ENCODE measurements around the gene TCEANC.
"Not testable (repeated sequence)": the region's sequence is repeated elsewhere in the genome, so short reads cannot be mapped to it uniquely, and the experiment has no call there.

Gene TCEANC

DNA sequence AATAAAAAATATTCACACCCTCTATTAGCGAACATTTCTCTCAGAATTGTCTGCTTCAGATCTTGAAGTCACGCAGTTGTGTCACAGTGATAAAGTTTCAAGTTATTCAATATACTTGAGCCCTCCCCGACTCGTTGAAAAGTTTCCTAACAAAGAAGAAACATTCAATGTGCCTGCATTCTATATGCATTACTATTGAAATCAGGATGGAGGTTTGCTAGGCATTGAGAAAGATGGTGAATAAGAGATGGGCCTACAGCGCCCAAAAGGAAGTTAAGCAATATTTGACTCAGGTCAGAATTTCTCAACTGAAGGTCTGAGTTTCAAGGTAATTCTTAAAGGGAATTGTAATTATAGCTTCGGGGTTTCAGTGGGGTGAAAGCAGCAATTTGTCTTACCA is 6.1 kb downstream of the TCEANC start:
- no peak for DNase-seq

DNA sequence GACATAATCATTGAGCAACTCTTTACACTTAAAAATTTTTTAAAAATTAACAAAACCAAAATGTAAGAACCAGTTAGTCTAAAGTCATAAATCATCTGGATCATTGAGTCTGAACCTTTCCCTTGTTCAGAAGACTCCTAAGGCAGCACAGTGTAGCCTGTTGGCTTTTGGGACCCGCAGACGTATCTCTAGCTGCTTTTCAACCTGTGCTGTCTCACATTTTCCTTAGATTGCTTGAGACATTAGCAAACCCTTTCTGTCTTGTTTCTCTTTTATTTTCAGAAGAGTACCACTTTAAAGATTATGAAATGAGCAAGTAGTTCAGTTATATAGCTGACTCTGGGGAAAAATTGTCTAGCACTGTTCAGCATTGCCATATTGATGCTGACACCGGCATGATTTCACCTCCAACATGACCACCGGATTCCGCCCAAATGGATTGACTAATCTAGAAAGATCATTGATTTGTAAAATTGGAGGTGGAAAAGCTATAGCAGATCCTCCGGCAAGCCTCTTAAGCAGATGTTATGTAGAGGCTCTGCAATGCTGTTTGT is 8.9 kb downstream of the TCEANC start:
- DNase-seq, result no peak

DNA sequence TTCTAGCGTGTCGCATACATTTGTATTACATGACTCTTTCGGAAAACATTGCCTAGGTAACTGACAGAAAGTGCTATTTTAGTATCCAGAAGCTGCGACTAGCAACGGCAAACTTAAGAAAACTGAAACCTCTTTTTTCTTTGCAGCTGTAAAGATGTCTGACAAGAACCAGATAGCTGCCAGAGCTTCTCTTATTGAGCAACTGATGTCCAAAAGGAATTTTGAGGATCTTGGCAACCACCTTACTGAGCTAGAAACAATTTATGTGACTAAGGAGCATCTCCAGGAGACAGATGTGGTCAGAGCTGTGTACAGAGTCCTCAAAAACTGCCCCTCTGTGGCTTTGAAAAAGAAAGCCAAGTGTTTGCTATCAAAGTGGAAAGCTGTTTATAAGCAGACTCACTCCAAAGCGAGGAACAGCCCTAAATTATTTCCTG is 9.4 kb downstream of the TCEANC start:
- DNase-seq, result no peak

DNA sequence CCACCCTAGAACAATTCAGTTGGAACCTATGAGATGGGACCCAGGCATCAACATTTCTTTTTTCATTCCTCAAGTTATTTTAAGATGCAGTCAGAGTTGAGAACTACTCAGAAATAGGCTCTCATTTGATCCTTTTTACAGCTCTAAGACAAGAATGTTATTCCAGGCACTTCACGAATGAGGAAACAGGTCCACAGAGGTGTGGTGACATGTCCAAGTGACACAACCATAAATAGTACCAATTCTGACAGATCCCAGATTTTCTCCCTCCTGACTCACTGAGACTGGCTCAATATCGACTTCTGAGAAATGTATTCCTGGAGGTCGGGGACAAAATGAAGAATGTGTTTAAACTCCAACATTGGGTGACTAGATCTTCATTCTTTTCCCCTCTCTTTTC is 11.1 kb downstream of the TCEANC start:
- DNase-seq, result no peak

DNA sequence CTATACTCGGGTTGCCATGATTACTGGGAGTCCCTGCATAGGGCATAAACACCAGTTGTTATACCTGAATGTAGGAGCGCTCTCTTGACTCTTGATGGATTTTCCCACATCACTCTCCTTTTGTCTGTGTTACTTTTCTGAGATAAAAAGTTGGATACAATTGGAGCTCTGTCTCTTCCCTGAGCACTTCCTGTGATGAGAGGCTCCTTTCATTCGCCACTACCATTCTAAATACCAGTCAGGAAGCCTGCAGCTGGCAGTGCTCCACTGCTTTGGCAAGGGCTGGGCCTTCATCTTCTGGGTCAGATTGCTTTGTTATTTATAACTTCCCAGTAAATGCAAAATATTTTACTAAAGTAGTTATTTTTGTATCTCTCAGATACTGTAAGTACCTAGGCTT is 13.9 kb downstream of the TCEANC start:
- DNase-seq, result peak; percentile 24

DNA sequence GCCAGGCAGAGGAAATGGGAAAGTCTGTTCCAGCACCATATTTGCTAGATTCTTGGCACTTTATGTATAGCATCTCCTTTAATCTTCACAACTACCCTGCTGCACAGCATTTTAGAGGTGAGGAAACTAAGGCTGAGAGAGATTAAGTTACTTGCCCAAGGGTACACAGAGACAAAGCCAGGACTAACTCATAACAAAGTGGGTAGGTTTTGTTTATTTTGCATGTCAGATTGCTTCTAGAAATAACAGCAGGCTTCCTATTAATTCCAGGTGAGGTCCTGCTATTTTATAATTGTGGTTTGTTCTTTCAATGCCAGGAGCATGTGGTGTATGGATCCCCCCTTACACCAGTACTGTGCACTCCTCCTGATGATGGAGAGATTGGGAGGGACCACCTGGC is 15.0 kb downstream of the TCEANC start:
- DNase-seq, result no peak

DNA sequence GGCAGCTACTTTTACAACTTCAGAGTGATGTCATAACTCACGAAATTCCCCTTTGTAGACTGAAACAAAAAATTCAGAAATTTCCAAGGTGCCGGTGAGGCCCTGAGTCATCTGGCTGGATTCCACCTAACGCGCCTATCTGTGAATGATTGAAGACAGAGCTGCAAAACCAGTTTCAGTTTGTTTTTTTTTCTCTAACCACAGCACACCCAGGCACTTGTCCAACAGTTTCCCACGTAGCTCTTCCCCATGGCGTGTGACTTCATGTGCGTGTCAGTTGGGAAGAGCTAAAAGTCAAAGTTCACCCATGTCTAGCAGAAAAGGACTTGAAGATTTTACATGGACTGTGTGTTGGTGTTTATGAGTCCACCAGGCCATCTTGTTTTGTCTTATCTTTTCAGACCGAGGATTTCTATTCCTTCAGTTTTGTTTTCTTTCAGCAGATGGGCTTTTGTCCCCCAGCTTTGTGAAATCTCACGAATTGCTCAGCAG is 16.4 kb downstream of the TCEANC start:
- no peak for DNase-seq

DNA sequence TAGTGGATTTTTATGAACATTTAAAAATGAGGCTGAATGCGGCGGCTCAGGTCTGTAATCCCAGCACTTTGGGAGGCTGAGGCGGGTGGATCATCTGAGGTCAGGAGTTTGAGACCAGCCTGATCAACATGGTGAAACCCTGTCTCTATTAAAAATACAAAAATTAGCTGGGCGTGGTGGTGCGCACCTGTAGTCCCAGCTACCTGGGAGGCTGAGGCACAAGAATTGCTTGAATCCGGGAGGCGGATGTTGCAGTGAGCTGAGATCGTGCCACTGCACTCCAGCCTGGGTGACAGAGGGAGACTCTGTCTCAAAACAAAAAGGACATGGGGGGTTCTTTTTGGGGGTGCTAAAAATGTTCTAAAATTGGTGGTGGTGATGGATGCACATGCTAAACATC is 16.8 kb downstream of the TCEANC start:
- not testable (repeated sequence) for DNase-seq

DNA sequence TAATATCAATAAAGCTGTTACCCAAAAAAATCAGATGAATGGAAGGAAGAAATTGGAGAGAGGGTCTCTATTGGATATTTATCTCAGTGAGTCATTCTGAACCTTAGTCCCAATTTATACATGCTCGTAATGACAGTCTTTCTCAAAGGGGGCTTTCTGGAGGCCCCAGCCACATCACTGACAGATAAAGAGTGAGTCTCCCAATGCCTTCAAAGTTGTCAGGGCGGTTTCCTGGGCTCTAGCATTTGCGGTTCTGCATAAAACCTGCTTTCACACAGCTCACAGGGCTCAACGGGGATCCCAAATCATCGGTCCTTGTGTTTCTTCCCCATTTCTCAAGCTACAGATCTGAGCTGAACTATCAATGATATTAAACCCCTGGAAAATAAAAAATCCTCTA is 17.3 kb downstream of the TCEANC start:
- no peak for DNase-seq

DNA sequence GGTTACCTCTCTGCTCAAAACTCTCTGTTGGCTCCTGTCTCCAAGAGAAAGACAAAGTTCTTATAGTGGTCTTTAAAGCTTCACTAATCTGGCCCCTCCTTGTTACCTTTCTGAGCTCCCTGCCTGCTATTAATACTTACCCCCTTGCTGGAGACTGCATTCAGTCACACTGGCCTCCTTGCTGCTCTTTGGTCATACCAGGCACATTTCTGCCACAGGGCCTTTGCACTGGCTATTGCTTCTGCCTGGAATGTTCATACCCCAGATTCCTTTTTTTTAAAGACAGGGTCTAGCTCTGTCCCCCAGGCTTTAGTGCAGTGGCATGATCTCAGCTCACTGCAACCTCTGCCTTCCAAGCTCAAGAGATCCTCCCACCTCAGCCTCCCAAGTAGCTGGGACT is 20.1 kb downstream of the TCEANC start:
- no peak for DNase-seq

DNA sequence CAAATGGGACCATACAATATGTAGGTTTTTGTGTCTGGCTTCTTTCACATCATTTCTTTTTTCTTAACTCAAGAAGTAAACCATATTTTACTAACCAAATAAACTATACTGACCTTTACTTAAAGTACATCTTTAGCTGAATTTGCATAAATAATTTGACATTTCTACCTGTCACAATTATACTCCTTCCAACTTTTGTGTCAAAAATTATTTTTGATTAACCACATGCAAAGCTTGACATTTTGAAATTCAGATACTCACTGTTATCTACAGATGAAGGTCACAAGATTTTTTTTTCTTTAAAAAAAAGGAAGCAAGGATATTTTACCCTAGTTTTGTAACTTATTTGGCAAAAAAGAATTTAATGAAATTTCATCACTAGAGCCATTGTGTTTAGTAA is 23.9 kb downstream of the TCEANC start:
- DNase-seq, result no peak

DNA sequence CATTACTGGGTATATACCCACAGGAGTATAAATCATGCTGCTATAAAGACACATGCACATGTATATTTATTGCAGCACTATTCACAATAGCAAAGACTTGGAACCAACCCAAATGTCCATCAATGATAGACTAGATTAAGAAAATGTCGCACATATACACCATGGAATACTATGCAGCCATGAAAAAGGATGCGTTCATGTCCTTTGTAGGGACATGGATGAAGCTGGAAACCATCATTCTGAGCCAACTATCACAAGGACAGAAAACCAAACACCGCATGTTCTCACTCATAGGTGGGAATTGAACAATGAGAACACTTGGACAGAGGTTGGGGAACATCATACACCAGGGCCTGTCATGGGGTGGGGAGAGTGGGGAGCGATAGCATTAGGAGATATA is 26.8 kb downstream of the TCEANC start:
- DNase-seq, result not testable (repeated sequence)

DNA sequence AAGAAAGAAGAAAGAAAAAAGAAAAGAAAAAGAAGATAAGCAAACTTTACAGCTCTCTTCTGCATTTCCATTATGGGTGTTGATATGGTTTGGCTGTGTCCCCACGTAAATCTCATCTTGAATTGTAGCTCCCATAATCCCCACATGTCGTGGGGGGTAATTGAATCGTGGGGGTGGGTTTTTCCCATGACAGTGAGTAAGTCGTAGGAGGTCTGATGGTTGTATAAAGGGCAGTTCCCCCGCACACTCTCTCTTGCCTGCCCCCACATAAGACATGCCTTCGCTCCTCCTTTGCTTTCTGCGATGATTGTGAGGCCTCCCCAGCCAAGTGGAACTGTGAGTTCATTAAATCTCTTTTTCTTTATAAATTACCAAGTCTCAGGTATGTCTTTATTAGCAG is 28.7 kb downstream of the TCEANC start:
- DNase-seq, result no peak

DNA sequence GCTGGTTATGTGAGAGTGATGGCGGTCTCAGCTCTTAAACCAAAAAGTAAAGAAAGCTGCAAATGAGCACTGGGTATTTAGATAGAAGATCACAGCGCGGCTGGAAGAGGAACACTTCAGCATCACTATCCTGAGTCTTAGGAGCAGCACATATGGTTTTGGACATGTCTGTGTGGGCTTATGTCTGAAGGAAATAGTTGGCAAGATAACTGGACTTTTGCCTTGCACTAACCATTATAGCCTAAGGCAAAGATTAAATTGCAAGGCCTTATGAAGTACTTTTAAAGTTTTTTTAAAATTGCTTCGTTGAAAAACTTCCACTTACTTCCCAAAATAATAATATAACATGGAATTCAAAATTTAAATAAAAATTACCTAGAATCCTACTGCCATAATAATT is 31.4 kb downstream of the TCEANC start:
- DNase-seq, result no peak

DNA sequence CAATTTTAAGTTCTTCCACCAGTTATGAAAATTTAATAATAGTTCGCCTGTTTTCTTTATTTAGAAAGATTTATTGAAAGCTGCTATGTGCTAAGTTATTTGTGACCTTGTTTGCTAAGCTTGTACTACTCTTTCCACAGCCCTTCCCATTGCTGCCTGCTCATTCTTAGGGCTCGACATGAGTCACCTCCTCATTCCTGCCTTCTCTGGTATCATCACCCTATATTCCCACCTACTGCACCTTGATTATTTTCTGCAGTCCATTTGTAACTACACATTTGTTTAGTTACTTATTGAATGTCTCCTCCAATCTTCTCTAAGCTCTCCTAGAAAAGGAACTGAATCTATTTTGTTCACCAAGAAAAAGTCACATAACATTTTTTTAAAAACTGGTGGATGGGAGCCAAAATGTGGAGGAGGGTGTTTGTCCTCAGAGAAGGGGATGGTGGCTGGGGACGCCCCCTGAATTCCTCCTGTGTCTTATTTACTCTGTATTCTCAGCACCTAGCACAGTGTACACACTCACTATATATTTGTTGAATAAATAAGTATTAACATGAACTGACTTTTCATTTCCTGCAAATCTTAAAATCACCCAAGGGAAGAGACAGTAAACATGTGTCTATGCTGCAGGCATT is 32.3 kb downstream of the TCEANC start:
- no peak for DNase-seq

DNA sequence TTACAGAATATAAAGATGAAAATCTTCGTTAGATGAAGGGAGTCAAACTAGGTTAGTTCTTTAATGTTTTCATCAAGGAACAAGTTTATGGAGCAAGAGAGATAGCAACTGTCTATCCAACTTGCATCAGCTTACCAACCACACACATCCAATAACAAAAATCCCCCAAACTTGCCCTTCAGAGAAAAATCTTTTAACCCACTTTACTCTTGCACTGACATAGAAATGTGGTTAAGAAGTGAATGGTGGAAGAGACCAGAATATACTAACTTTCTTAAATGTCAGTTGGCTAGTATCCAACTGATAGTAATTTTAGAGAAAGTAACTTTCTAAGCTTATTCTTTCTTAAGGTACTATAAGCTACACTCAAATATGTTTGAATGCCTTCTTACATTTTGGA is 34.3 kb downstream of the TCEANC start:
- DNase-seq, result no peak

DNA sequence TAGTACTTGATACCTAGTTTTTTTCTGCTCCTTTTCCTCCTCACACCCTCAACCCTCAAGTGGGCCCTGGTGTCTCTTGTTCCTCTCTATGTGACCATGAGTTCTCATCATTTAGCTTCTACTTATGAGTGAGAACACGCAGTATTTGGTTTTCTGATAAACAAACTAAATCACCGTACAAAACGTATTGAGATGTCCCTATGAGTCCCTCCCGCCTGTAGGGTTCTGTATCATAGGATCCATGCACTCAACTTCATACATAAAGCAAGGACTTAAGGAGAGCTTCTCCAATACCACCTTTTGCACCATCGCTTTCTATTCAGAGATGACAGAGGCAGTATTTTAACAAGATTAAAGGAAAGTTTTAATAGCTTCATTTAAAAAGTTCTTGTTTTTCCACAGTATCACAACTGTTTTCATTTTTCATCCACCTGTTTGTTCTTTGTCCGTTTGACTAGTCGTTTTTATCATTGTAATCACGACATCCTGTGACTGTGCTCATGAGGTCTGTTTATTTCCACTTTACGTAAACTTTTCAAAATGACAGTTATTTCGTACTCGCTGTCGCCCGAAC is 35.5 kb downstream of the TCEANC start:
- DNase-seq, result no peak

DNA sequence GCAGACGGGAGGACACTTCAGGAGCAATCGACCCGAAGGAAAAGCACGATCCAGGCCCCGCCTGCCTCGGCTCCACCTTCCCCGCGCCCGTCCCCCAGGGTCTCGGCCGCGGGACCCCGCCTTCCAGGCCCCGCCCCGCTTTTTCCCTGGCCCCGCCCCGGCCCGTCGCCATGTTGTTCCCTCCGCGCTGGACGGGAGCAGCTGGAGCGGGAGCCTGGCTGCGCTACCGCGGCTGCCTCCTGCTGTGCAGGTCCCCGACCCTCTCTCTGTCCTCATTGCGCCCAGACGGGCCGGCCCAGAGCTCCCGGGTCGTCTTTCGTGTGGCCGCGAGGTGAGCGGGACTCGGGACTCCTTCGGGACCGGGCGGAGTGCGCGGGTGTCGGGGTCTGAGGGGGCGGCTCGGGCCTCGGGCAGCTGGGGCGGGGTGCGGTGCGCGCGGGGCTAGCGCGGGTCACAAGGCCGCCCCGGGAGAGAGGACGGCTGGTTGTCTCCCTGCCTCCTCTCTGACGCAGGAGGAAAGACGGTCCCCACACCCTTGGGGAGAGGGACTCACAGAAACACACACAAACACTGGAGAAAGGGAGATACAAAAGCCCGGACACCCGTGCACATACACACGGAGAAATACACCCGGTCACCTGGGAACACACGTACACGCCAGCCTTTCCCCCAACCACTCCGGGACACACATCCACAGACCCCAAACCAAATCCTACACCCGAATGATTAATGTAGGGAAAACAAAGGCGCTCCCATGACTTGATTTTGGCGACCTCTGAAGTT is 36.2 kb downstream of the TCEANC start, which contains the start of gene RAB9A:
Gene RAB9A (plus strand): TSS at position 171 of the 783 bp plus-strand sequence. CDS start 19,619 bp downstream, outside the sequence.
- peak; percentile 81 for DNase-seq

DNA sequence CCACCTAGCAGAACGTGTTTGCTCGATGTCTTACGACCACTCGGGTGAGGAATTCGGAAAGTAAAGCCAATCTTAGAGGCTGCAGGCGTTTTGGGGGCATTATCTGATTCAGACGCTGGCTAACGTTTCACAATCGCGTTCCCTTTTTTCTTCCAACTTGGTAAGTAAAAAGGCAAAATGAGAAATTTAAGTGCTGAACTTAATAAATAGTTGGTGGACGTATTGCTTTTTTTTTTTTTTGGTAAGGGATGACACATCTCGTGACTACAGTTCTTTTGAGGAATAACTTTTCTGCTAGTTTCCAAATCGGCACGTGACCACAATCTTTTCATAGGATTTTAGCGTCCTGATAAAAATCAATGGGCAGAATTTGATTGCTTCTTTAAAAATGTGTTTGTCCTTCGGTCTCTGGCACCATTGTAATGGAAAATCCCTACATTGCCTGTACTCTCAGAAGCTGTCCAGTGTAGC is 36.8 kb downstream of the TCEANC start:
- DNase-seq, result peak; percentile 10

DNA sequence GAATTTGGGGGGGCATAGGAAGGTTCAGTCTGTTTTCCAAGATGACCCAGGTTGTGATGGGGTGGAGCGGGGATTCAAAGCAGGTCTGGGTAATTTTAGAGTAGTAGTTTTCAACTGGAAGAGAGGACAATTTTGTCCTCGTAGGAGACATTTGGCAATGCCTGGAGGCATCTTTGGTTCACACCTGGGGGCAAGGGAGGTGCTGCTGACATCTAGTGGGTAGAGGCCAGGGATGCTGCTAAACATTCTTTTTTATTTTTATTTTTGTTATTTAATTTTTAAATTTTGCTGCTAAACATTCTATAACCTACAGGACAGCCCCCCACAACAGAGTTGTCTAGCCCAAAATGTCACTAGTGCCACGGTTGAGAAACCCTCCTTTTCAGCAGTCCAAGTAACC is 37.9 kb downstream of the TCEANC start:
- DNase-seq, result no peak

DNA sequence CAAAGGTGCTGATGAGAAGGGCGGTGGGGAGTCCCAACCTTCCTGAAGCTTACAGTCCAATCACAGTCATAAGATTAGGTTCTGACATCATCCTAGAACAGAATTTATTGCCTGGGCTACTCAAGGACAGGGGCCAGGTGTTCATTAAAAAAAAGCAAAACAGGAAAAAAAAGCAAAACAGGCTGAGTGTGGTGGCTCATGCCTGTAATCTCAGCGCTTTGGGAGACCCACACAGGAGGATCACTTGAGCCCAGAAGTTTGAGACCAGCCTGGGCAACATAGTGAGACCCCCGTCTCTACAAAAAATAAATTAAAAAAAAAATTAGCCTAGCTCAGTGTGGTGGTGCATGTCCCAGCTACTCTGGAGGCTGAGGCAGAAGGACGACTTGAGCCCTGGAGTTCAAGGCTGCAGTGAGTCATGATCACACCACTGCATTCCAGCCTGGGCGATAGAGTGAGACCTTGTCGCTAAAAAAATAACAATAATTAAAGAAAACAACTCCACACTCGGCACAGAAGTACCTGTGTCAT is 39.0 kb downstream of the TCEANC start:
- DNase-seq, result no peak

DNA sequence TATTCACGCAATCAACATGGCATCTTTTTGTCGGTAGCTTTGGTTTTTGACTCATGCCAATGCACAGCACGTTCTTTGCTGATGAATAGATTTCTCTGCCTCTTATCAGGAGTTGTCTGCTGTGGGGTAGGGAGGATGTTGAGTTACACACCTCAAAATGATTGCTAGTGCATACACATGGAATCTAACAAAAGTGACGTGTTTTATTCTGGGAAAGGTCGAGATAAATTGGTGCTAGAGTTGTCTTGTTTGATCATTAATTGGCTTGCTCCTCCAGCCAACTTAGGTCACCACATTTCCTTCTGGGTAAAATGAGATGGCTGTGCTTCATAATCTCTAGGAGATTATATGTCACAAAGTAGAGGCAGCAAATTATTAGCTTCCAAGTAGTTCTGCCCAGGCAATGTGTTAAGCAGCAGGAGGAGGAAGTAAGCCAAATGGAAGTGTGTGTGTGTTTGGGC is 39.9 kb downstream of the TCEANC start:
- no peak for DNase-seq

DNA sequence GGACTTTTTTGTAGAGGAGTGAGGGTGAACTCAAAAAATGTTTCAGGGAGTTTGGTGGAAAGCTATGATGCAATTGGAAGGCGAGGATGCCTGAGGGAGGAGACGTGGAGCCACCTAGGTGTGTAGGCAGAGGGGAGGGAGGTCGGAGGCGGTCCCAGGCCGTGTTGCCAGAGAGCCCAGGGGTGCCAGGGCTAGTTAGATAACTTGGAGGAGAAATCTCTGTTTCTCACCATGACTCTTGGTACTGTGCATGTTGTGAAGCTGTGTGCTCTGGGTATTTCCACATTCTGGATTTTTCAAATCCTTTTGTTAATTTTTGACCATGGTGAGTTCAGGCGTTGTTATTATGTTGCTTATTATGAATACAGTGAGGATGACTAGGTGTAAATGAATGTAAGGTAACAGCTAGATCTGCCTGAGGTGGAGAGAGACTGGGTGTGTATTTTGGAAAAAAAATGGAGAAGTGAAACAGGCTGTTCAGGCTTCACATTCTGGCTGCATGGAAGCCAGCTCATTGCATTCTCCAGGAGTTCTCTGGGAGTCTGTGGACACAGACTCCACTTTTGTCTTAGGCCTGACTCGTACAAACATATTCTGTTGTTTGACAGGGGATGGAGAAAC is 40.5 kb downstream of the TCEANC start:
- DNase-seq, result no peak

Data from NCI-H1092 treated with DMSO at 0.1 percent for 48 hours (cell line).